Liver (tissue), 3 donors: ENCODE data around the gene CAPN15.

Experiments
- EGR1 ChIP-seq, 2 donors: IDR thresholded peaks; 2 replicates each; pipeline ENCODE4 v1.6.1; 2016 to 2018; ENCODE audit warnings: antibody characterized with exemption in 2 of 2, low read depth in 2 of 2
- FOXA1 ChIP-seq: IDR thresholded peaks from 2 replicates; pipeline ENCODE4 v1.6.1; 2016; ENCODE audit warnings: antibody characterized with exemption
- GABPA ChIP-seq, 2 donors: IDR thresholded peaks in 1 of 2; conservative IDR thresholded peaks in 1 of 2; 2 replicates each; pipeline ENCODE4 v1.6.1; 2016; ENCODE audit warnings: antibody characterized with exemption in 2 of 2, mild to moderate bottlenecking in 1 of 2, moderate library complexity in 1 of 2
- JUND ChIP-seq, 2 donors: IDR thresholded peaks; 2 replicates each; pipeline ENCODE4 v1.6.1; 2016; ENCODE audit warnings: antibody characterized with exemption in 2 of 2
- RAD21 ChIP-seq, 2 donors: IDR thresholded peaks; 2 replicates each; pipeline ENCODE4 v1.6.1; 2016; ENCODE audit warnings: antibody characterized with exemption in 2 of 2, mild to moderate bottlenecking in 2 of 2
- RXRA ChIP-seq, 2 donors: IDR thresholded peaks; 2 replicates each; pipeline ENCODE4 v1.6.1; 2017 to 2018; ENCODE audit warnings: antibody characterized with exemption in 2 of 2, mild to moderate bottlenecking in 1 of 2
- SP1 ChIP-seq: IDR thresholded peaks from 2 replicates; pipeline ENCODE4 v1.6.1; 2018; ENCODE audit warnings: antibody characterized with exemption, mild to moderate bottlenecking
- TAF1 ChIP-seq: conservative IDR thresholded peaks from 2 replicates; pipeline ENCODE4 v1.6.1; 2016; ENCODE audit warnings: antibody characterized with exemption, mild to moderate bottlenecking
- YY1 ChIP-seq: IDR thresholded peaks from 2 replicates; pipeline ENCODE4 v1.6.1; 2016; ENCODE audit warnings: antibody characterized with exemption, mild to moderate bottlenecking
- TF ChIP-seq, protein P1 (sequence below): IDR thresholded peaks from 2 replicates; pipeline ENCODE4 v1.6.1; 2016; ENCODE audit warnings: antibody characterized with exemption, mild to moderate bottlenecking
- TF ChIP-seq, protein P2 (sequence below): fragments of 150-350 bp; IDR thresholded peaks from 2 replicates; pipeline ENCODE4 v1.5.1; 2017; ENCODE audit warnings: improper control_type of control experiment, low read depth, low read length; ENCODE audit not compliant: missing input control
- donor health status: healthy.
- donor health status: healthy.

DNA sequence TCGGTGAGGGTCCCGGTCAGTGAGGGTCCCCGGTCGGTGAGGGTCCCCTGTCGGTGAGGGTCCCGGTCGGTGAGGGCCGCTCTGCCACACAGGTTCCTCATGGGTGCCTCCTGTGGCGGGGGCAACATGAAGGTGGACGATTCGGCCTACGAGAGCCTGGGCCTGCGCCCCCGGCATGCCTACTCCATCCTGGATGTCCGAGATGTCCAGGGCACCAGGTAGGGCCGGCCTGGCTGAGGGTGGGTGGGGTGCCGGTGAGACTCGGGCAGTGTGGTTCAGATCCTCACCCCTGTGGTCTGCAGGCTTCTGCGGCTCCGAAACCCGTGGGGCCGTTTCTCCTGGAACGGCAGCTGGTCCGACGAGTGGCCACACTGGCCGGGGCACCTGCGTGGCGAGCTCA is 23.7 kb downstream of the CAPN15 start:
- TF ChIP-seq, protein P1, sequence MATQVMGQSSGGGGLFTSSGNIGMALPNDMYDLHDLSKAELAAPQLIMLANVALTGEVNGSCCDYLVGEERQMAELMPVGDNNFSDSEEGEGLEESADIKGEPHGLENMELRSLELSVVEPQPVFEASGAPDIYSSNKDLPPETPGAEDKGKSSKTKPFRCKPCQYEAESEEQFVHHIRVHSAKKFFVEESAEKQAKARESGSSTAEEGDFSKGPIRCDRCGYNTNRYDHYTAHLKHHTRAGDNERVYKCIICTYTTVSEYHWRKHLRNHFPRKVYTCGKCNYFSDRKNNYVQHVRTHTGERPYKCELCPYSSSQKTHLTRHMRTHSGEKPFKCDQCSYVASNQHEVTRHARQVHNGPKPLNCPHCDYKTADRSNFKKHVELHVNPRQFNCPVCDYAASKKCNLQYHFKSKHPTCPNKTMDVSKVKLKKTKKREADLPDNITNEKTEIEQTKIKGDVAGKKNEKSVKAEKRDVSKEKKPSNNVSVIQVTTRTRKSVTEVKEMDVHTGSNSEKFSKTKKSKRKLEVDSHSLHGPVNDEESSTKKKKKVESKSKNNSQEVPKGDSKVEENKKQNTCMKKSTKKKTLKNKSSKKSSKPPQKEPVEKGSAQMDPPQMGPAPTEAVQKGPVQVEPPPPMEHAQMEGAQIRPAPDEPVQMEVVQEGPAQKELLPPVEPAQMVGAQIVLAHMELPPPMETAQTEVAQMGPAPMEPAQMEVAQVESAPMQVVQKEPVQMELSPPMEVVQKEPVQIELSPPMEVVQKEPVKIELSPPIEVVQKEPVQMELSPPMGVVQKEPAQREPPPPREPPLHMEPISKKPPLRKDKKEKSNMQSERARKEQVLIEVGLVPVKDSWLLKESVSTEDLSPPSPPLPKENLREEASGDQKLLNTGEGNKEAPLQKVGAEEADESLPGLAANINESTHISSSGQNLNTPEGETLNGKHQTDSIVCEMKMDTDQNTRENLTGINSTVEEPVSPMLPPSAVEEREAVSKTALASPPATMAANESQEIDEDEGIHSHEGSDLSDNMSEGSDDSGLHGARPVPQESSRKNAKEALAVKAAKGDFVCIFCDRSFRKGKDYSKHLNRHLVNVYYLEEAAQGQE: no peak
- no peak for TF ChIP-seq JUND (IDR thresholded peaks at IDR 0.05)
- TF ChIP-seq, protein P2, sequence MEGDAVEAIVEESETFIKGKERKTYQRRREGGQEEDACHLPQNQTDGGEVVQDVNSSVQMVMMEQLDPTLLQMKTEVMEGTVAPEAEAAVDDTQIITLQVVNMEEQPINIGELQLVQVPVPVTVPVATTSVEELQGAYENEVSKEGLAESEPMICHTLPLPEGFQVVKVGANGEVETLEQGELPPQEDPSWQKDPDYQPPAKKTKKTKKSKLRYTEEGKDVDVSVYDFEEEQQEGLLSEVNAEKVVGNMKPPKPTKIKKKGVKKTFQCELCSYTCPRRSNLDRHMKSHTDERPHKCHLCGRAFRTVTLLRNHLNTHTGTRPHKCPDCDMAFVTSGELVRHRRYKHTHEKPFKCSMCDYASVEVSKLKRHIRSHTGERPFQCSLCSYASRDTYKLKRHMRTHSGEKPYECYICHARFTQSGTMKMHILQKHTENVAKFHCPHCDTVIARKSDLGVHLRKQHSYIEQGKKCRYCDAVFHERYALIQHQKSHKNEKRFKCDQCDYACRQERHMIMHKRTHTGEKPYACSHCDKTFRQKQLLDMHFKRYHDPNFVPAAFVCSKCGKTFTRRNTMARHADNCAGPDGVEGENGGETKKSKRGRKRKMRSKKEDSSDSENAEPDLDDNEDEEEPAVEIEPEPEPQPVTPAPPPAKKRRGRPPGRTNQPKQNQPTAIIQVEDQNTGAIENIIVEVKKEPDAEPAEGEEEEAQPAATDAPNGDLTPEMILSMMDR: no peak
- TF ChIP-seq RXRA (IDR thresholded peaks at IDR 0.05): no peak
- no peak for TF ChIP-seq YY1
- TF ChIP-seq TAF1: no peak
- TF ChIP-seq RAD21 (IDR thresholded peaks at IDR 0.05): no peak
- no peak for TF ChIP-seq FOXA1
- no peak for TF ChIP-seq SP1
- TF ChIP-seq EGR1 (IDR thresholded peaks at IDR 0.05; ENCODE audit: low read depth in 2 of 2): no peak
- TF ChIP-seq GABPA (IDR thresholded peaks at IDR 0.05 in 1 of 2, conservative IDR thresholded peaks at IDR 0.05 in 1 of 2): no peak
